HUES64 (cell line): ENCODE results near the gene TSPAN3.

Source experiments
- H3K27ac ChIP-seq: 2 replicates; pipeline ENCODE4 v1.7.0; 2013; ENCODE audit warnings: low read depth, low read length, inconsistent platforms
- H3K27me3 ChIP-seq: 2 replicates; pipeline ENCODE4 v1.6.1; 2013; ENCODE audit warnings: mild to moderate bottlenecking, low read length; ENCODE audit not compliant: insufficient read depth
- H3K36me3 ChIP-seq: 2 replicates; pipeline ENCODE4 v1.6.1; 2013; ENCODE audit warnings: mild to moderate bottlenecking, low read length; ENCODE audit not compliant: insufficient read depth
- H3K4me1 ChIP-seq: 2 replicates; pipeline ENCODE4 v1.6.1; 2013; ENCODE audit warnings: mild to moderate bottlenecking, low read length, moderate library complexity; ENCODE audit not compliant: insufficient read depth
- H3K4me3 ChIP-seq: 2 replicates; pipeline ENCODE4 v1.5.1; 2013; ENCODE audit warnings: mild to moderate bottlenecking, low read length, moderate library complexity
- H3K9ac ChIP-seq: 2 replicates; pipeline ENCODE4 v1.6.1; 2013; ENCODE audit warnings: mild to moderate bottlenecking, low read depth, low read length
- H3K9me3 ChIP-seq: 2 replicates; pipeline ENCODE4 v1.6.1; 2013; ENCODE audit warnings: low read depth, low read length; ENCODE audit not compliant: insufficient read depth
- WGBS: fragments of 150-250, 120-280 bp; methylation state at CpG from one replicate; pipeline ENCODE4 v1.1.7; 2013; ENCODE audit warnings: missing lambda C conversion rate; 5-methylcytosine and 5-hydroxymethylcytosine counted together

TSPAN3 gene

DNA sequence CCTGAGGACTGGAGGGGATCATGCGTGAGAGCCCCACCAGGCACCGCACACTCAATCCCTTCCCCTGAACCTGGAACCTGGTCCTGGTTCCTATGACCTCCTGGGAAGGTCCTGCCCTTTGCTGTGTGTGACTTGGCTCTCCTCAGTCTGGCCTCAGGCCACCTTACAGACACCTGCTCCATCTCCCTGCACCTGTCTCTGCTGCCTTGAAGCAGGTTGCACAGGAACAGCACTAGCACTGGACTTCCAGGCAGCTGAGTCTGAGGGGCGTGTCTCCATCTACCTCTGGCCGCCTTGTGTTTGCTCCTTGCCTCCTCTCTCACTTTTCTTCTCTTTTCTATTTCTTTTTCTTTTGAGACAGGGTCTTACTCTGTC lies 60.6 kb downstream of the TSPAN3 start:
- WGBS = 93% methylated on average over 4 of the region's 4 CpGs
- no peaks in the 10 kb centered on the region for H3K36me3 ChIP-seq
- no peaks in the 10 kb centered on the region for H3K27me3 ChIP-seq
- H3K27ac ChIP-seq = no peak overlapping the region
- no peak overlapping the region for H3K4me3 ChIP-seq
- no peaks in the 10 kb centered on the region for H3K4me1 ChIP-seq
- H3K9ac ChIP-seq = no peak overlapping the region
- no peaks in the 10 kb centered on the region for H3K9me3 ChIP-seq

DNA sequence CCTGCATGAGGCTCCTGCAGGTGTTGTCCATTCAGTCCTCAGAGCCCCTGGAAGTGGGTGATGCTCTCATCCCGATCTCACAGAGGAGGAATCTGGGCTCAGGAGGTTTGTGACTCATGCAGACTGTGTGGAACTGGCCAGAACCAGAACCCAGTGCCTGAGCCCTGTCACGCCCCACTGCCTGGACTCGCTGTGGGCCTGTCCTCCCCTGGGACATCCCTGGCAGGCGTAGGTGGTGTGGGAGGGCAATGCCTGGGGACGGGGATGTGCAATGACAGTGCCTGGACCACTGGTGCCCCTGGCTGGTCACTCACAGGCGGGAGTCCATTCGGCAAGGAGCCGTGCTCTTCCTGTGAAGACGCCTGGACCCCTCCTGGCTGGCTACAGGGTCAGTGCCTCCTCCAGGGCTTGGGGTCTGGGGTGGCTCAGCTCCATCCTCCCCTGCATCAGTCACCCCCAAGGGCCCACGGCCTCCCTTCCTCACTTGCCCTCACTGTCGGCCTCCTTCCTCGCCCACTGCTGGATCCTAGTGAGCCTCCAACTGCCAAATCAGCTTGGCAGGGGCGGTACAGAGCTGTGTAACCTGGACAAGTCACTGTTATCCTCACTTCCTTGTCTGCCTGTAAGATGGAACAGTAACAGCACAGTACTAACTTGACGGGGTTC lies 61.1 kb downstream of the TSPAN3 start:
- no peaks in the 10 kb centered on the region for H3K4me1 ChIP-seq
- no peak overlapping the region for H3K9ac ChIP-seq
- 91% methylated on average over 14 of the region's 14 CpGs for WGBS

DNA sequence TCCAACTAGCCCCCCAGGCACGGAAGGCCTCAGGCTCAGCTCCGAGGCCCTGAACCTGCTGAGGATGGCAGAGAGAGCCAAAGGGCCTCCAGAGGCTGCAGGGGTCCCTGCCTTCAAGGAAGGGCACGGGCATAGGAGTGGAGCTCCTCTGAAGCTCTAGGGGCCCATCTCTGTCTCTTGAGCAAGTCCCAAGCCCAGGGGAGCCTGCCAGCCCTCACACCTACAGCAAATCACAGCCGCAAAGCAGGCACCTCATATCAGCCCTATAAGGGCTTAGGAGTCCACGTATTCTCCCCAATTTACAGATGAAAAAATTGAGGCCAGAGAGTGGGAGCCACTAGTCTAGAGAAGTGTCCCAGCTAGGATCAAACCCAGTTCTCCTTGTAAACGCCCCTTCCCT lies 61.7 kb downstream of the TSPAN3 start:
- H3K4me3 ChIP-seq = no peak overlapping the region
- no peak overlapping the region for H3K27ac ChIP-seq
- WGBS = 90% methylated on average over 6 of the region's 6 CpGs
- H3K27me3 ChIP-seq = no peaks in the 10 kb centered on the region
- H3K9ac ChIP-seq = no peak overlapping the region
- H3K9me3 ChIP-seq = no peaks in the 10 kb centered on the region
- H3K36me3 ChIP-seq = no peaks in the 10 kb centered on the region
- H3K4me1 ChIP-seq = no peaks in the 10 kb centered on the region

More for the DNA sequence above, 61.1 kb downstream of the TSPAN3 start:
- Histone ChIP-seq H3K36me3 (no peaks in the 10 kb centered on the region), H3K27ac (no peak overlapping the region), H3K4me3 (no peak overlapping the region), H3K27me3 (no peaks in the 10 kb centered on the region), H3K9me3 (no peaks in the 10 kb centered on the region)

DNA sequence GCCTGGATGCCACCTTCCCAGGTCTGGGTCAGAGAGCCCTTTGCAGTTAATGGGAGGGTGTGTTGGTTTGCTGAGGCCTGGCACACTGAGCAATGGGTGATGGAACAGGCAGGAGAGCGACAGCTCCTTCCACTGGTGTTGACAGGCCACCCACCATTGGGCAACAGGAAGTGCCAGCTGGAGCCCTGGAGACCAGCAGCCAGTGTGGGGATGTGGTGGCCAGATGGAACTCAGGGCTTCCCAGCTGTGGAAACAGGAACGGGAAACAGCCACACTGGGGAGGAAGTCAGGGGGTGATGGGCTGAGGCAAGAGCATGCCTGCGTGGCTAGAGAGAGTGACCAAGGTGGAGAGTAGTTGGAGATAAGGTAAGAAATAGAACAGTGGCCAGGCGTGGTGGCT lies 66.7 kb downstream of the TSPAN3 start:
- H3K4me1 ChIP-seq = no peaks in the 10 kb centered on the region
- H3K27ac ChIP-seq = no peak overlapping the region
- H3K27me3 ChIP-seq = no peaks in the 10 kb centered on the region
- WGBS = 88% methylated on average over 4 of the region's 4 CpGs
- no peak overlapping the region for H3K9ac ChIP-seq
- no peak overlapping the region for H3K4me3 ChIP-seq
- H3K9me3 ChIP-seq = no peaks in the 10 kb centered on the region
- no peaks in the 10 kb centered on the region for H3K36me3 ChIP-seq

DNA sequence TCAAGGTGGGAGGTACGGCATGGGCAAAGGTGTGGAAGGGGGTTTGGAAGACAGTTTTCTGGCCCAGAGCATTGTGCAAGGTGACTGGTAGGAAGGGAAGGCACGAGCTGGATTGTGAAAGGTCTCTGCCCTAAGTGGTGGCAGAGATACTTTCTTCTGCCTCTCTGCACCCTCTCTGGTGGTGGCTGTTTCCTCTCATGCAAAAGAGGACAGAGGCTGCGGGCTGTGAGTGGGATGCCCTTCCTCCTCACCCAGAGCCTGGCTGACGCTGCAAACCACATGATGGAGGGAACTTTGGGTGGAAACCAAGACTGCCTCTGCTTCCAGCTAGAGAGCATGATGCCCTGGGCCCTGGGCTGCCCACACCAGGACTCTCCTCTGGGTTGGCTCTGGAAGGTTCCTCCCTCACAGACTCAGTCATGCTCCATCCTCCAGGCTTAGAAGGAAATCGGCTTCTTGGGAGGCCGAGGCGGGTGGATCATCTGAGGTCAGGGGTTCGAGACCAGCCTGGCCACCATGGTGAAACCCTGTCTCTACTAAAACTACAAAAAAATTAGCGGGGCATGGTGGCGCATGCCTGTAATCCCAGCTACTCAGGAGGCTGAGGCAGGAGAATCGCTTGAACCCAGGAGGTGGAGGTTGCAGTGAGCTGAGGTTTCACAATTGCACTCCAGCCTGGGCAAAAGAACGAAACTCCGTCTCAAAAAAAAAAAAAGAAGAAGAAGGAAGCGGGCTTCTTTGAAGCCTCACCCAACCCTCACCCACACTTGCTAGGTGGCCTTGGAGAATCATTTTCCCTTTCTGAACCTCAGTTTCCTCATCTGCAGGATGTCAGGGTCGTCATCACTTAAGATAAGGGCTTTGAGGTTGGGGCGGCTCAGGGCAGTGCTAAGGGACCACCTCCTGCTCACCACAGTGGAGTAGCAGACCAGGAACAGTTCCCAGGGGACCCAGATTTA lies 67.7 kb downstream of the TSPAN3 start:
- Histone ChIP-seq H3K36me3 (no peaks in the 10 kb centered on the region), H3K27me3 (no peaks in the 10 kb centered on the region), H3K4me1 (no peaks in the 10 kb centered on the region), H3K4me3 (no peak overlapping the region), H3K9me3 (no peaks in the 10 kb centered on the region), H3K27ac (no peak overlapping the region), H3K9ac (no peak overlapping the region)
- WGBS = 90% methylated on average over 16 of the region's 16 CpGs

DNA sequence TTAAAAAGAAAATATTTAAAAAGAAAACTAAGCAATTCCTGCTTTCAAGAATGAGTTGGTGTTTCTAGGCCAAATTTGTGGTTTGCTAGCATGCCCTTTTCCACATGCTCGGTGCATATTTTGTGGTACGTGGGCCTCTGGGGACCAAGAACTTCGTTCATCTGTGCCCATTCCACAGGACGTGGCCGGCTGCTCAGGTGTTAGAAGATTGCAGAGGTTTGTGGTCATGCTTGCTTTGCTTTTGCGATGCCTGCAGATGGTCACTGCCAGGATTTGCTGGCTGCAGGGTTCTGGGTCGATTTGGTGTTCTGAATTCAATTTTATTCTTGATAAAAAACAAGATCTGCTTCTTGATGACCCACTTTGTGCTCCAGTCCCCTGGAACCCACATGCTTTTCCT lies 68.5 kb downstream of the TSPAN3 start:
- H3K9ac ChIP-seq = no peak overlapping the region
- no peaks in the 10 kb centered on the region for H3K4me1 ChIP-seq
- H3K36me3 ChIP-seq = no peaks in the 10 kb centered on the region
- no peaks in the 10 kb centered on the region for H3K27me3 ChIP-seq
- no peaks in the 10 kb centered on the region for H3K9me3 ChIP-seq
- no peak overlapping the region for H3K4me3 ChIP-seq
- WGBS = 91% methylated on average over 7 of the region's 7 CpGs
- no peak overlapping the region for H3K27ac ChIP-seq

DNA sequence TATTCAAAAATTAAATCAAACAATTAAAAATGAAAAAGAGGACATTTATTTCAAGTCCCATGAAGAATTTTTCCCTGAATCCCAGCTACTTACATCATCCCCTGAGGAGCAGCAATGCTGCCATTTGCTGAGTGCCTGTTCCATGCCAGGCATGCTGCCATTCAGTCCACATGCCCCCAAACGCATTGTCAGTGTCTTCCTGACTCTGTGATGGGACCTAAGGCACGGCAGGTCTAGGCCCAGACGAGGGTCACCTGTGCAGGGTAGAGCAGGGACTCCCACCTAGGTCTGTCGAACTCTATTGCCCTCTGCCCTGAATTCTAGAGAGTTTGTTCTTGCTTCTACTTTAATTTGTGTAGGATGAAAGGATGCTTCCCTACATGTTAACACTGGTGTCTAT lies 68.9 kb downstream of the TSPAN3 start:
- 89% methylated on average over 4 of the region's 4 CpGs for WGBS
- Histone ChIP-seq H3K27ac (no peak overlapping the region), H3K4me1 (no peaks in the 10 kb centered on the region), H3K27me3 (no peaks in the 10 kb centered on the region), H3K9me3 (no peaks in the 10 kb centered on the region), H3K9ac (no peak overlapping the region), H3K36me3 (no peaks in the 10 kb centered on the region), H3K4me3 (no peak overlapping the region)

DNA sequence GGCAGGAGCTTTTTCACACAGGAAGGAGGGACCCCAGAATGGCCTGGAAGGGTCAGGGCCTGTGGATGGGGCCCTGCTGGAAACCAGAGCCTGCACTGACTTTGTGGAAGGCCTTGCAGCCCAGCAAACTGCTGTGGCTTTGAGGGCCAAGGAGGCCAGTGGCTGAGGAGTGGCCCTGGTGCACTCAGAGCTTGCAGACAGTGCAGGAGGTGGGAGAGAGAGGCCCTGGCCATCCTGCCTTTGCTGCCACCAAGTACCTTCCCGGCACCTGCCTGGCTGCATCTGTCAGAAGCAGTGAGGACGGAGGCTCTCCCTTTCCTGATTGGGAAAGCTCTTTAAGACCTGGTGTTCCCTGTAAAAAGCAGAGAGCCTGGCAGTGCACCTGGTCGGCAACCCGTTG lies 69.6 kb downstream of the TSPAN3 start:
- H3K9ac ChIP-seq = no peak overlapping the region
- no peak overlapping the region for H3K4me3 ChIP-seq
- H3K4me1 ChIP-seq = no peaks in the 10 kb centered on the region
- no peaks in the 10 kb centered on the region for H3K27me3 ChIP-seq
- no peaks in the 10 kb centered on the region for H3K36me3 ChIP-seq
- 89% methylated on average over 4 of the region's 4 CpGs for WGBS
- H3K27ac ChIP-seq = no peak overlapping the region
- H3K9me3 ChIP-seq = no peaks in the 10 kb centered on the region

DNA sequence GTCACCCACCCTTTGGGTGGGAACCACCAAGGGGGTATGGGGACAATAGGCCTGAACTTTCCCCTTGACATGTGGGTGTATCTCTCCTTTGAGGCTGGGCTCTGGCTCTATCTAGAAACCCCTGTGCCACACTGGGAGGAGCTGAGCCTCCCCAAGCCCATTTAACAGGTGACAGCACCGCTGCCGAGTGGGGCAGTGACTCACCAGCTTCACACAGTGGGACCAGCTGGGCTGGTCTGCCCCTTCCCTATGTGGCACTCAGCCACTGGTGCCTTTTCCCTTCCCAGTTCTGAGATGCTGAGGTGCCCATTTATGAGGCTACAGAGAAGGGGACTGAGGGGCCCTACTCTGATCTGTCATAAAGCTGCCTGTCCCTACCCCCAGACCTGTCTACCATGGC lies 70.9 kb downstream of the TSPAN3 start:
- H3K4me3 ChIP-seq = no peak overlapping the region
- H3K9me3 ChIP-seq = no peaks in the 10 kb centered on the region
- WGBS = 85% methylated on average over 2 of the region's 2 CpGs
- H3K27ac ChIP-seq = no peak overlapping the region
- H3K9ac ChIP-seq = no peak overlapping the region
- no peaks in the 10 kb centered on the region for H3K27me3 ChIP-seq
- H3K36me3 ChIP-seq = no peaks in the 10 kb centered on the region
- no peaks in the 10 kb centered on the region for H3K4me1 ChIP-seq

DNA sequence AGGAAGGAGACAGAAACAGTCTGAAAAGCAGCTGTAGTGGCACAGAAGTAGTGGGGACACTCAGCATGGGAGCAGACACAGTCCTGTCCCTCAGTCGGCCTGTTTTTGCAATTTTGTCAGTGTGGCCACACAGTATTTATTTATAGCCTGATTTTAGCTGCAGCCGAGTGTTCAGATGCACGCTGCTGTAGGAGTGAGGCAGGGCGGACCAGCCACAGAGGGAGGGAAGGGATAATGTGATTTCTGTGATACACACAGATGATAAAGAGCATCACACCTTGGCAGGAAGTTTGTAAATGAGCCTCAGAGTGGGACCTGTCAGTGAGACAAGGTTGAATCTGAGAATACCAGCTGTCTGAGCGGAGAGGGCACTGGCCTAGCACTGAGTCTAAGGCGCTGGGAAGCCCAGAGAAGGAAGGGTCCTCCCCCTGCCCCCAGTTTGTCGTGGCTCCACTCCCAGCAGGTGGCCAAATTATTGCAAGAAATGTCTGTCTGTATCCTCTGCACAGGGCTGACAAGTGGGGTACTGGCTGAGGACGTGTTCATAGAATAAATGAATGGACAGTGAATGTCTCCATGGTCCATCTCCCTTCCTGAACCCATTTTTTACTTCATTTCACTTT lies 72.1 kb downstream of the TSPAN3 start:
- no peaks in the 10 kb centered on the region for H3K27me3 ChIP-seq
- H3K9ac ChIP-seq = no peak overlapping the region
- no peaks in the 10 kb centered on the region for H3K9me3 ChIP-seq
- H3K4me1 ChIP-seq = no peaks in the 10 kb centered on the region
- no peak overlapping the region for H3K27ac ChIP-seq
- 83% methylated on average over 8 of the region's 8 CpGs for WGBS
- no peak overlapping the region for H3K4me3 ChIP-seq
- no peaks in the 10 kb centered on the region for H3K36me3 ChIP-seq
